Activated naive CD4-positive, alpha-beta T cell (primary cell): ENCODE results near the gene SLA2.
"Not testable (repeated sequence)": the region's sequence is repeated elsewhere in the genome, so short reads cannot be mapped to it uniquely, and the experiment has no call there.

Experiments used
- DNase-seq, 4 experiments: peaks; one replicate each; lab custom pipeline; 2025; lab: John Stamatoyannopoulos, UW

SLA2 gene

DNA sequence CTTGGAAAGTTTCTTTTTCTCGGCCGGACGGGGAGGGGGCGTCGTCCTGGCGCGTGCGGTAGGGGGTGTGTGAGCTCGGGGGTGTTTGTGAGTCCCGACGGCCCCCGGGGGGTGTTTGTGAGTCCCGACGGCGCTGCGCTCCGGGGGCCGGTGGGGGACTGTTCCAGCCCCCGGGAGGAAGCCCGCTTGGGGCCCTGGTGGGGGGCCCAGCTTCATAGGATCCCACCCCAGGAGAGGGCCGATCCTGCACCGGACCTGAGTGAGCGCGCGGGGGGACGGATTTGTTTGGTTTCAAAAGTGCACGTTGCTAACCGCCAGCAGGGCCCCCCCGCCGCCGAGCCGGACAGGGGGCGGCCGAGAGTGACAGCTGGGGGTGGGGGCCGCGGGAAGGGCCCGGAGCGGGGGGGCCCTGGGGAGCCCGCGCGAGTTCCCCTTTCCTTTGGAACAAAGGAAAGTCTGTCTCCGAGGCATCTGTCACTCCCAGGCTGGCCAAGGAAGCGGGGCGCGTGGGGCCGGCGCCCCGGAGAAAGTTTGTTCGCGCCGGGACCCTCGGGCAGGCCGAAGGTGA lies 72.1 kb downstream of the SLA2 start:
- DNase-seq: peak in 2 of 4 experiments; percentile 25 to 35

DNA sequence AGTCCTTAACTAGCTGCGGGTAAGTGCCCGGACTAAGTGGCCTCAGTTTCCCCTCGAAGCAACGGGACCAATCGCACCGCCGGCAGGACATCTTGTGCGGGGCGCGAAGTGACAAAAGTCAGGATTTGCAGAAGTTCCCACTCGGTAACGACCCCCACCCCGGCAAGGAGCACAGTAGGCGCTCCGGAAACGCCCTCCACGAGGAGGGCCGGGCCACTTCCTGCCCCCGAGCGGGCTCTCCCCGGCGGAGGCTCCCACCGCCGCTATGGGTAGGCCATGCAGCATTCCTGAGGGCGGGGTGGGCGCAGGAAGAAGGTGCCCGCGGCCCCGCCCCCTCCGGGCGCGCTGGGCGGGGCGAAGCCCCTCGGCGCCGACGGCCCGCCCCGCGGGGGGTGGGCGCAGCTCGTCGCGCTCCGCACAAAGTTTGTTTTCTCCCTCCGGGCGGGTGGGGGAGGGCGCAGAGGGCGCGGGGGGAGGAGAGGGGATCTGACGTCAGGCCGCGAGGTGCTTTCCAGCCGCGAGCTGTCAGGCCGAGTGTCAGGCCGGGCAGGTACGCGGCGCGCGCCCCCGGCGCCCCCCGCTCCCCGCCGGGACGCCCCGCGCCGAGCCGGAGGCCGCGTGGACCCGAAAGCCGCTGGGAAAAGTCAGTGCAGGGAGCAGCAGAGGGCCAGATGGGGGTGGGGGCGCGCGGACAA lies 72.7 kb downstream of the SLA2 start, which contains the start of gene TGIF2:
Gene TGIF2 (plus strand): TSS at position 495 of the 695 bp plus-strand sequence. CDS start 5,178 bp downstream, outside the sequence.
- DNase-seq: peak; percentile 74 to 90 (median 80)

DNA sequence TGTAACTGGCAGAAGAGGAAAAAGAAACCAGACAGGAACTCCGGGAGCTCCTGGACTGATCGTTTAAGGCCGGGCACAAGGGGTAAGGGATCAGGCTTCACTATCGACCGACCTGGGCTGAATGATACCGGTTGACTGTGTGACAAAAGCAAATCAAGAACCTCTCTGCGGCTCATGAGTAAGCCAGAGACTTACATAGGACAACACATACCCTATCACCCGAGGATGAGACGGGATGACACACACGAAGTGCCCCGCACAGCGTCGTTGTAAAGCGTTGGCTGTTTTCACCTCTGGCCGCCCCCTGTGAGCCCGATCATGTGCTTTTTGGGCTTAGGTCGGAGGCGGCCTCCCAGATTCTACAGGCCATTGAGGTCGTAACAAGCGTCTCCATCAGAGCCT lies 73.3 kb downstream of the SLA2 start:
- DNase-seq: peak; percentile 56 to 73 (median 66)

DNA sequence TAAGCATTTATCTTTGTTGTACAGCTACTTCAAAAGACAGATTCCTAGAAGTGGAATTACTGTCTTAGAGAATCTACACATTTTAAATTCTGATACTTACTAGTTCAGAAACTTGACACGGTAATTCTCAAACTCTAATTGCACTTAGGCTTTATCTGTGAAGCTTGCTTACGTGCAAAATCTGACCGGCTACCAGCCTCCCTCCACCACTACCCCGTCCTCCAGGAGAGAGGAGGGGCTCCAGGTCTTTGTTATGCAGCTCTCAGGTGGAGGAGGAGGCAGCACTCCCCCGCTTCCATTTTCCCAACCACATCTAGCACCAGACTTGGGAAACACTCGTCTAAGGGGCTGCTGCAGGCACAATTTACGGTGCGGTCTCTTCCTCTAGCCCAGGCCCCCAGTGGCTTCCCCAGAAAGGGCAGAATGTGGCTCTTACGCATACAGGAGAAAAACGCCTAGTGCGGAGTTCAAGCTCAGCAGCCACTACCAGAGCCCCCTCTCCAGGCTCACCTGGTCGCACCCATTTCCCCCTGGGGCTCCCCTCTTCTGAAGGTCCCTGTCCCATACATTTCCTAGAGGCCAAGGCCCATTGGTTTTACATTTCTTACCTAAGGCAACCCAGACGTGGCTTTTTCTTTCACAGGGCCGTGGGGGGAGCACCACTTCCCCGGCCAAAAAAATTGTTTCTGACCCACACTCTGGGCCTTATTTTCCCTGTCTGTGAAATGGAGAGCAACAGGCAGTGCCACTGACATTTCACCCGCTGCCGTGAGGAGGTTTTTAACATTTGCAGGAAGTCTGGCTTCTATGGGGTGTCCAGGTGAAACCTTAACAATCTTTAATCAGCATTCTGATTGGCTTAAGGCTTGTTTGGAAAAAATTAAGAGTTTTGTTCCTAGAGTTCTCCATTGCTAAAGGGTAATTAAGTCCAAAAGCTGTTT lies 74.2 kb downstream of the SLA2 start:
- no peak for DNase-seq

- DNase-seq: no peak
These were observed 76.1 kb downstream of the SLA2 start for GRCh38 chr20:36569847-36570429.

DNA sequence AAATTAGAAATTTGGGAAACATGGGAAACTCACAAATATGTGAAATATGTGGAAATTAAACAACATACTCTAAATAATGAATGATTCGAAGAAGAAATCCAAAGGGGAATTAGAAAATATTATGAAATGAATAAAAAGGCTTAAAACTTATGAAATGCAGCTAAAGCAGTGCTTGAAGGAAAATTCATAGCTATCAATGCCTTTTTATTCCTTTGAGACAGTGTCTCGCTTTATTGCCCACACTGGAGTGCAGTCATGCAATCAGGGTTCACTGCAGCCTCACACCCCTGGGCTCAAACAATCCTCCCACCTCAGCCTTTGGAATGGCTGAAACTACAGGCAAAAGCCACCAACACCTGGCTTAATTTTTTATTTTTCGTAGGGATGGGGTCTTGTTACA lies 80.5 kb downstream of the SLA2 start:
- DNase-seq: no peak

DNA sequence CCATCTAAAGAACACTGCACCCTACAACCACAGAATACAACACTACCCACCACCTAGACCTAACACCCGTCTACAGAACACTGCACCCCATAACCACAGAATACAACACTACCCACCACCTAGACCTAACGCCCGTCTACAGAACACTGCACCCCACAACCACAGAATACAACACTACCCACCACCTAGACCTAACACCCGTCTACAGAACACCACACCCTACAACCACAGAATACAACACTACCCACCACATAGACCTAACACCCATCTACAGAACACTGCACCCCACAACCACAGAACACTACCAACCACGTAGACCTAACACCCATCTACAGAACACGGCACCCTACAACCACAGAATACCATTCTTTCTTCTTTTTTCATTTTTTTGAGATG lies 81.3 kb downstream of the SLA2 start:
- not testable (repeated sequence) for DNase-seq

DNA sequence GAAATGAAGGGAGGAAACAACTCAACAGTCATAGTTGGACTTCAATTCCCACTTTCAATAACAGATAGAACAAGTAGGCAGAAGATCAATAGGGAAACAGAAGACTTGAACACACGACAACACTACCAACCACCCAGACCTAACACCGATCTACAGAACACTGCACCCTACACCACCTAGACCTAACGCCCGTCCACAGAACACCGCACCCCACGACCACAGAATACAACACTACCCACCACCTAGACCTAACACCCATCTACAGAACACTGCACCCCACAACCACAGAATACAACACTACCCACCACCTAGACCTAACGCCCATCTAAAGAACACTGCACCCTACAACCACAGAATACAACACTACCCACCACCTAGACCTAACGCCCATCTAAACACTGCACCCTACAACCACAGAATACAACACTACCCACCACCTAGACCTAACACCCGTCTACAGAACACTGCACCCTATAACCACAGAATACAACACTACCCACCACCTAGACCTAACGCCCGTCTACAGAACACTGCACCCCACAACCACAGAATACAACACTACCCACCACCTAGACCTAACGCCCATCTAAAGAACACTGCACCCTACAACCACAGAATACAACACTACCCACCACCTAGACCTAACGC lies 81.8 kb downstream of the SLA2 start:
- not testable (repeated sequence) for DNase-seq

- DNase-seq: no peak
These were observed 82.6 kb downstream of the SLA2 start for GRCh38 chr20:36563374-36563773.

DNA sequence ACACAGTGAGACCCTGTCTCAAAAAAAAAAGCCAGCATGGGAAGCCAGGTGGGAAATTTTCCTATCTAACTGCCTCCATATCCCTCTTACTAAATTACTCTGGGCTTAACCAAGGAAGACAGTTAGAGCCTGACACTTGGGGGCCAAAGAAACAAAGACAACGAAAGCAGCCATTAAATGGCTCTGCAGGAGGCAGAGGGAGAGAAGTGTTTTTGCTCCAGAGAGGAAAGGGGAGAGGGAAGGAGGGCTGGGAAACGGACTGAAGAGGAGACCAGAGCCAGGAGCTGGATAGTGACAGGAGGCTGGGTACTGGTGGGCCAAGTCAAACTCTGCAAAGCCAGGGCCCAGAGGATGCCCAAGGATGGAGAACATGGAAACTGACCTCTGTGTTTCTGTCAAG lies 83.3 kb downstream of the SLA2 start:
- no peak for DNase-seq
